ENCODE data around the gene LSAMP. TPM values are rescaled to one million over a fixed set of nuclear protein-coding genes. Genes with fewer than 3 reads are reported as not detected.
"Not testable (repeated sequence)": the region's sequence is repeated elsewhere in the genome, so short reads cannot be mapped to it uniquely, and the experiment has no call there.

LSAMP gene
- polyA plus RNA-seq, 1 donor = 7.6 TPM

DNA sequence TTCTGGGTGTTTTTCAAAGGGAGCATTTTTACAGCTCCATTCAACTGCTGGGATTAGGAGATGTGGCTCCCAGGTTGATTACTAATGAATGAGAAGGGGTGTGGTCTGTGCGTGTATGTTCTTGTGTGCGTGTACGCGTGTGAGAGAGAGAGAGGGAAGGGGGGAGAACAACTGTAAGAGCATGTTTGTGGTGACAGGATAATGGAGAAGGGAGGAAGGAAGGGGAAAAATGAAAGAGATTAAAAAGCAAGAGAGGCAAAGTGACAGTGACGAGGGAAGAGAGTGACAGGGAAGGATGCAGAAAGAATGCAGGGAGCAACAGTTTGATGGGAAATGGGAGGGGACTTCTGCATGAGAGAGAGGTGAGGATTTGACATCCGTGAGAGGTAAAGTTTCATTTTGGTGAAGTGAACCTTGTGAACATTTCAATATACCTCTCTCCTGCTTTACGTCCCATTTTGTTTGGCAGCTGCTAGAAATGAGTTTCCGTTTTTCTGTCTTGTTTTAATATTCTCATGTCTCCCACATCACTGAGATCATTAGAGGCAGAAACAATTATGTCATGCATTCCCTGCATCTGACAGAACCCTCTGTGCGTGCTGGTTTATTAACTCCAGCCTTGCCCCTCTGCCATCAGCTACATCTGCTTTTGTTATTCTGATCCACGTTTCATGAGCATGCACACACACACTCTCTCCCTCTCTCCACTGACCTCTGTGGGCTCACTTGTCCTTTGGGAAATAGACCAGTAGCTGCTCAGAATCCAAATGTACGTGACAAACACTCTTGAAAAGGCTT is 660.3 kb downstream of the LSAMP start:
- WGBS (ENCODE audit: insufficient coverage, low lambda C conversion rate) = 12% methylated on average over 7 of the region's 11 CpGs
- DNase-seq = peak; percentile 10 to 17

DNA sequence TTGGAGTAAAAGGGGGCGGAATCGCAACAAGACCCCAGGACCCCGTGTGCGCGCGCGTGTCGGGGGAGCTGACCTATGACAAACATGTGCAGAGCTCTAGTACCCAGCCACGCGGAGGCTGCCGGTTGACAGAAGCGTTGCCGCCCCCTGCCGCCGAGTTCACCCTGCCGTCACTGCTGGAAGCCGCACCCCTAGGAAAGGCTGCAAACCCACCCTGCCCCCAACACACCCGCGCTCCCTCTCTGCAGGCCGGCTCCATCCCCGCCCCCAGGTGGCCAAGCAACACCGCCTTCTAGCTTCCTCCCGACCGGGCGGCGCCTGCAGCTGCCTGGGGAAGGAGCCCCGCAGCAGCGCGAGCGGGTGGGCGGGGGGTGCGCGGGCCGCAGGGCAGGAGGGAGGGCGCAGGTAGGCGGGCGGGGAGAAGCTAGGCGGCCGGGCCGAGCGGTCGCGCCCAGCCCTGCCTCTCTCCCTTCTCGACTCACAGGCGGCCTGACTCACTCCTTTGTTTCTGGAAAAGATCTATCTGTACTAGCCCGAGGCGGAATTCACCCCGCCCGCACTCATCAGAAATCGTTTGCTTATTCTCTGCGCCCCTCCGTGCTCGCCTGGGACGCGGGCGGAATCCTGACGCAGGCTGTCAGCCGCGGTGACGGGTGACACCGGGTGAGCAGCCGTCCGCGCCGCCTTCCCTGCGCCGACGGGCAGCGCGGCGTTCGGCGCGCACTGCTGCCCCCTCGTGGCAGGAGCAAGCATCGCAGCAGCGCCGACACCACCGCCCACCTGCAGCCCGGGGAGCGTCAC is 661.1 kb downstream of the LSAMP start:
- H3K9me3 ChIP-seq (ENCODE audit: control insufficient read depth, low read depth, low read length) = no peaks in the 10 kb centered on the region
- H3K36me3 ChIP-seq (ENCODE audit: control insufficient read depth, insufficient read depth, low read length) = no peaks in the 10 kb centered on the region
- no peaks in the 10 kb centered on the region for H3K27me3 ChIP-seq (ENCODE audit: control insufficient read depth, insufficient read depth, low read length)
- peaks cover 9% of the 10 kb centered on the region for H3K4me1 ChIP-seq (ENCODE audit: control insufficient read depth, insufficient read depth, low read length)
- no CpG with 5 or more reads among the region's 81 CpGs for WGBS (ENCODE audit: insufficient coverage, low lambda C conversion rate)
- DNase-seq = peak; percentile 91 to 95
- H3K4me3 ChIP-seq (ENCODE audit: low read length) = peak overlapping the region; percentile 67
- peak overlapping the region; percentile 95 for H3K27ac ChIP-seq (ENCODE audit: low read length)

More for the DNA sequence above, 660.3 kb downstream of the LSAMP start:
- Histone ChIP-seq H3K27me3 (ENCODE audit: control insufficient read depth, insufficient read depth, low read length) (no peaks in the 10 kb centered on the region), H3K27ac (ENCODE audit: low read length) (peak overlapping the region; percentile 34), H3K4me3 (ENCODE audit: low read length) (peak overlapping the region; percentile 32), H3K36me3 (ENCODE audit: control insufficient read depth, insufficient read depth, low read length) (no peaks in the 10 kb centered on the region), H3K9me3 (ENCODE audit: control insufficient read depth, low read depth, low read length) (no peaks in the 10 kb centered on the region), H3K4me1 (ENCODE audit: control insufficient read depth, insufficient read depth, low read length) (peaks cover 9% of the 10 kb centered on the region)

DNA sequence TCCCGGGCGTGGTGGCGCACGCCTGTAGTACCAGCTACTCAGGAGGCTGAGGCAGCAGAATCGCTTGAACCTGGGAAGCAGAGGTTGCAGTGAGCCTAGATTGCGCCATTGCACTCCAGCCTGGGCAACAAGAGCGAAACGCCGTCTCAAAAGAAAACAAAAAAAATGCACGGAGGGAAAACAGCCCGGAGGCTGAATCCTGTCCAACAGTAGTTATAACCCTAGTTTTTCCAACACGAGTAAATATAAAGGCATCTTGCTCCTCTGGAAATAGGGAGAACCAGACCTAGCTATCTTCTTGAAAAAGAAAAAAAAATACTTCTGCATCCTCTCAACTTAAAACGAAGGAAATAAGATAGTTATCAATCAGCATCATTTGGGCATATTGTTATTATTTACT is 661.9 kb downstream of the LSAMP start:
- H3K4me3 ChIP-seq (ENCODE audit: low read length) = peak overlapping the region; percentile 67
- H3K27me3 ChIP-seq (ENCODE audit: control insufficient read depth, insufficient read depth, low read length); H3K4me1 ChIP-seq (ENCODE audit: control insufficient read depth, insufficient read depth, low read length); DNase-seq; H3K36me3 ChIP-seq (ENCODE audit: control insufficient read depth, insufficient read depth, low read length); H3K9me3 ChIP-seq (ENCODE audit: control insufficient read depth, low read depth, low read length): not testable (repeated sequence)
- H3K27ac ChIP-seq (ENCODE audit: low read length) = peak overlapping the region; percentile 95
- WGBS (ENCODE audit: insufficient coverage, low lambda C conversion rate) = no CpG with 5 or more reads among the region's 13 CpGs

DNA sequence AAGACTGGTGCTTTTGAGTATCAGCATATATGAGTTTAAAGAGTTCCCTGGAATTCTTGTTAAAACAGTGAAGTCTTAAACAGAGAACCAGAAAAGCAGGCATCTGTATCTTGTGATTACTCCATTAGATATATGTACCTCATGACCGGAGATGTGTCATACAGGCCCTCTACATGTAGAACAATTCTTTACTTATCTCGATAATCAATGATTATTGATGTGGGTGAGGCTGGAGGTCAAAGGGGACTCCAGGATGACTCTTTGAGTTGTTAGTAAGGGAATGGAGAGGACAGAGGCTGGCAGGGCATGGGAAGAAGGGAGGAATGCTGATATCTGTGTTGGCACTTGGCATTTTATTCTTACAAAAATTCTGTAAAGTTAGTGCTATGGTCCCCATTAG is 666.3 kb downstream of the LSAMP start:
- WGBS (ENCODE audit: insufficient coverage, low lambda C conversion rate) = no CpG with 5 or more reads among the region's 2 CpGs
- no peak overlapping the region for H3K4me3 ChIP-seq (ENCODE audit: low read length)
- H3K27me3 ChIP-seq (ENCODE audit: control insufficient read depth, insufficient read depth, low read length) = peaks cover 2% of the 10 kb centered on the region
- H3K36me3 ChIP-seq (ENCODE audit: control insufficient read depth, insufficient read depth, low read length) = no peaks in the 10 kb centered on the region
- H3K9me3 ChIP-seq (ENCODE audit: control insufficient read depth, low read depth, low read length) = no peaks in the 10 kb centered on the region
- no peak for DNase-seq
- peaks cover 4% of the 10 kb centered on the region for H3K4me1 ChIP-seq (ENCODE audit: control insufficient read depth, insufficient read depth, low read length)
- no peak overlapping the region for H3K27ac ChIP-seq (ENCODE audit: low read length)

DNA sequence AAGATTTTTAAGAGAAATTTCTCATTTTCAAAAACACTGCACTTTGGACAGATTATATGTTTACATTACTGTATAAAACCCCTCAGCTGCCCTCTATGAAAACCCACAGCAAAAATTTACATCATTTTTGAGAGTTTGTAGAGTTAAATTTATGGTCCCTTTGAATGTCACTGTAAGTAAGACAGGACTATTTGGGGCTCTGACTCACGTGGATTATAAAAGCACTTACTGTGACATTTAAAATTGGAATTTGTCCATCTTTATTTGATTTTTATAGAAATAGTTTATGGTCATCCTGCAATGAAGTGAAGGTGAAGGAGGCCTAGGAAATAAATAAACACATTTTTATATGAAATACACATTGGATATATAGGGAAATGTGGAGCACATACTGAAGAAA is 672.3 kb downstream of the LSAMP start:
- H3K27ac ChIP-seq (ENCODE audit: low read length) = no peak overlapping the region
- no peaks in the 10 kb centered on the region for H3K36me3 ChIP-seq (ENCODE audit: control insufficient read depth, insufficient read depth, low read length)
- peaks cover 2% of the 10 kb centered on the region for H3K27me3 ChIP-seq (ENCODE audit: control insufficient read depth, insufficient read depth, low read length)
- 71% methylated on average over 1 of the region's 1 CpG for WGBS (ENCODE audit: insufficient coverage, low lambda C conversion rate)
- no peak for DNase-seq
- no peak overlapping the region for H3K4me3 ChIP-seq (ENCODE audit: low read length)
- H3K4me1 ChIP-seq (ENCODE audit: control insufficient read depth, insufficient read depth, low read length) = no peaks in the 10 kb centered on the region
- no peaks in the 10 kb centered on the region for H3K9me3 ChIP-seq (ENCODE audit: control insufficient read depth, low read depth, low read length)

DNA sequence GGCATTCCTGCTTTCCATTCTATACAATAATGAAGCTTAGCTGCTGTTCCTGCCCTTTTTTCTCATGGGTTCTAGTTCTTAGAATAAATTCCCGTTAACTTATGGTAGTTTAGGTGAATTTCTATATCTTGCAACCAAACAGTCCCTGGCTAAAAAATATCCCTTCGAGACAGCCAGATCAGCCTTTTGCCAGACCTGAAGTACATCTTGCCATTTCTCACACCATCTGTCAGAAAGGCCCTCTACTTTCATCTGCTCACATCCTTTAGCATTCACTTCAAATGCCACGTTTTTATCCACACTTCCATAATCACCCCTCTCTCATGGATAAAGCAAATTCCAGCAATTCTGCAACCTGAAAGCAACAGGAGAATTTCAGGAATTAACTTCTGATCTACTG is 676.6 kb downstream of the LSAMP start:
- no peaks in the 10 kb centered on the region for H3K4me1 ChIP-seq (ENCODE audit: control insufficient read depth, insufficient read depth, low read length)
- no CpG with 5 or more reads among the region's 3 CpGs for WGBS (ENCODE audit: insufficient coverage, low lambda C conversion rate)
- no peaks in the 10 kb centered on the region for H3K27me3 ChIP-seq (ENCODE audit: control insufficient read depth, insufficient read depth, low read length)
- H3K4me3 ChIP-seq (ENCODE audit: low read length) = no peak overlapping the region
- no peak for DNase-seq
- H3K36me3 ChIP-seq (ENCODE audit: control insufficient read depth, insufficient read depth, low read length) = no peaks in the 10 kb centered on the region
- no peak overlapping the region for H3K27ac ChIP-seq (ENCODE audit: low read length)
- H3K9me3 ChIP-seq (ENCODE audit: control insufficient read depth, low read depth, low read length) = no peaks in the 10 kb centered on the region

DNA sequence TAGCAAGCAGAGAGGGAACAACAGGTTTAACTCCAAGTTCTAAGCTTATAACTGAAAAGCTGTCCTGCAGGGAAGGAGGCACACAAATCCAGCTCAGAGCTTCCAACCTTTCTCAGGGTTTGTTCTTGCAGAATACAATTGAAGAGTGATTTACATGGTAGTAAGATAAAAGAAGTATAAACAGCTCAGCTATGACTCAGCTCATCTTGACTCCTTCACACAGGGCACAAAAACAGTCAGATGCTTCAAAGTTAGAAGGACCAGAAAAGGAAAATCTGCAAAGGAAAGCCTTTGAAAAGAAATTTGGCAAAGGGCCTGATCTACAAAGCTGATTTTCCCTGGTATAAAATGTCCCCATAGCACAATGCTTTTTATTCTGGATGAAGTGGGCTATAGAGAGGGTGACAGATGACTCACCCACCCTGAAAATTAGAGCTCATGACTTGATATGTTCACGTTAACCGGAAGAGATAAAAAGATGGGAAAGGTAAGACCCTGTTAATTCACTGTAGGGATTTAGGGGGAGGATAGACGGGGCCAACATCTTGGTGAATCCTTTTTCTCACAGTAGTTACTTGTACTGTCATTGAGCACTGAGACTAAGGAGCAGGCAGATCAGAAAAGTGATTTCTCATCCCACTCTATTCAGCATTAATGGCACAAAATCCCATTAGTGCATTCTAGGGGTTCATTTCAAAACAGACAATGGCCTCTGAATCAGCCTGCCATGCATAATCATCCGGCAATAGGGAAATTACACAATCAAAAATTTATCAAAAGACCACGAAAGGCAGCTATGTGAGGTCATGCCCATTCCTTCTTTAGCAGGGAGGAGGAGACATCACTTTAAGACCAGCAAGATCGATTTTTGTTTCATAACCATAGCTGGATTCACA is 678.5 kb downstream of the LSAMP start:
- DNase-seq = no peak
- Histone ChIP-seq H3K36me3 (ENCODE audit: control insufficient read depth, insufficient read depth, low read length) (no peaks in the 10 kb centered on the region), H3K4me3 (ENCODE audit: low read length) (no peak overlapping the region), H3K9me3 (ENCODE audit: control insufficient read depth, low read depth, low read length) (no peaks in the 10 kb centered on the region), H3K27me3 (ENCODE audit: control insufficient read depth, insufficient read depth, low read length) (no peaks in the 10 kb centered on the region), H3K4me1 (ENCODE audit: control insufficient read depth, insufficient read depth, low read length) (no peaks in the 10 kb centered on the region), H3K27ac (ENCODE audit: low read length) (no peak overlapping the region)
- WGBS (ENCODE audit: insufficient coverage, low lambda C conversion rate) = 60% methylated on average over 1 of the region's 6 CpGs

DNA sequence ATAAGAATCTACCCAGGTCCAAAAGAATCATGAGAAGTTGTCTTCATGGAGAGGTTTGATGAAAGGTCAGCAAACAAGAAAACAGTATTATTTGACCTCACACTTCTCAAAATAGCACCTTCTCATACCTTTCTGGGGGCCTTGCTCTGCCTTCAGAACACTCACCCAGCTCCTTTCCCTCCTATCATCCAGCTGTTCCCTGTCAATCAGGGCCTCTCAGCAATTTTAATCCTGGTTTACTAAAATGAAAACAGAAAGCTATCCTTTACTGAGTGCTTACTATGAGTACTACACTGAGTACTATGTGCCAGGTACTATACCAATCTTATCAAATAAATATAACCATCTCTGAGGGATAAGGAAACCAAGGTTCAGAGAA is 683.4 kb downstream of the LSAMP start:
- Histone ChIP-seq H3K36me3 (ENCODE audit: control insufficient read depth, insufficient read depth, low read length) (no peaks in the 10 kb centered on the region), H3K4me3 (ENCODE audit: low read length) (no peak overlapping the region), H3K4me1 (ENCODE audit: control insufficient read depth, insufficient read depth, low read length) (no peaks in the 10 kb centered on the region), H3K27me3 (ENCODE audit: control insufficient read depth, insufficient read depth, low read length) (no peaks in the 10 kb centered on the region), H3K27ac (ENCODE audit: low read length) (no peak overlapping the region), H3K9me3 (ENCODE audit: control insufficient read depth, low read depth, low read length) (no peaks in the 10 kb centered on the region)
- DNase-seq = no peak

DNA sequence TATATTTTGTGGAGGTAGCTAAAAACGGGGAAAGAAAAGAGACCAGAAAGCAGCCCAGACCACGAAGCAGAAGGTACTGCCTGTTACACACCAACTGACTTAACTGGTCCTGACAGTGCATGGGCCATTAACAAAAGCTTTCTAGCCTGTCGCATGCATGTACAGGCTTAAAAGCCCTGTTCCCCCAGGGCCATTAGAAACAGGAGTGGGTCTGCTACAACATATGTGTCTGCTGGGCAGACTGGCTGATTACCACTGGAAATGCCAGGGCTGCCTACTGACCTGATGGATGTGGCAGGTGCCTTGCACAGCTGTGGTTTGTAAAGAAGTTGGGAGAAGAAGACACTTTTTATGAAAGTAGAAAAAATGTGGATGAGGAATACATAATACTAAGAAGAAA is 684.6 kb downstream of the LSAMP start:
- H3K4me3 ChIP-seq (ENCODE audit: low read length) = no peak overlapping the region
- no peaks in the 10 kb centered on the region for H3K36me3 ChIP-seq (ENCODE audit: control insufficient read depth, insufficient read depth, low read length)
- no peaks in the 10 kb centered on the region for H3K4me1 ChIP-seq (ENCODE audit: control insufficient read depth, insufficient read depth, low read length)
- H3K27me3 ChIP-seq (ENCODE audit: control insufficient read depth, insufficient read depth, low read length) = no peaks in the 10 kb centered on the region
- H3K9me3 ChIP-seq (ENCODE audit: control insufficient read depth, low read depth, low read length) = no peaks in the 10 kb centered on the region
- WGBS (ENCODE audit: insufficient coverage, low lambda C conversion rate) = no CpG with 5 or more reads among the region's 3 CpGs
- no peak for DNase-seq
- no peak overlapping the region for H3K27ac ChIP-seq (ENCODE audit: low read length)

DNA sequence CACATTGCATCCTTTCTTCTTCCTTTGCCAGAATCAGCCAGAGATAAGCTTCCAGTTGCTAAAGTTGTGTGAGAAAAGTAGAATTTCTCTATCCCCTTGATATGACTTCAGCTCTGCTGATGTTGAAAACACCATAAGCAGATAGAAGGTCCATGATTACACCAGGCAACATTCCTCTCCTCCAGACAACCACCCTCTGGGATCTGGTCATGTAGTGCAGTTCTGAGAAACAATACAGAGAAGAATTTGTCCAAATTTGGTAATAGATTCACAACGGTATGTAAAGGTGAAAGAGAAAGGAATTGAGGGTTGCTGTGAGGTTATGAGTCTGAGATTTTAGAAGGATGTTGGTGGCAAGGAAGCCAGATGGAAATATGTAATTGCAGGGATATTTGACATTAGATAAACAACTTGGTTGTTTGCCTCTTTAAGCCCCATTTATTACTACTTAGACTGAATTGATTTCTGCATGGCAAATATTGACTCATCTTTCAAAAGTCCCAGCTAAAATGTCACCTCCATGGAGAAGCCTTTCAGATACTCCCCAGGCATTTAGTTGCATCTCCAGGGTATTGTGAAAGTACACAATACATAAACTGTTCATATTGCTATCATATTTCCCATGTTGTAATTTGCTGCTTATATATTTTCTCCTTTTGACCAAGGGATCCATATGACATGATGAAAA is 687.1 kb downstream of the LSAMP start:
- Histone ChIP-seq H3K36me3 (ENCODE audit: control insufficient read depth, insufficient read depth, low read length) (no peaks in the 10 kb centered on the region), H3K27me3 (ENCODE audit: control insufficient read depth, insufficient read depth, low read length) (no peaks in the 10 kb centered on the region), H3K9me3 (ENCODE audit: control insufficient read depth, low read depth, low read length) (no peaks in the 10 kb centered on the region), H3K4me3 (ENCODE audit: low read length) (no peak overlapping the region), H3K4me1 (ENCODE audit: control insufficient read depth, insufficient read depth, low read length) (no peaks in the 10 kb centered on the region), H3K27ac (ENCODE audit: low read length) (no peak overlapping the region)
- DNase-seq = no peak
- 43% methylated on average over 1 of the region's 1 CpG for WGBS (ENCODE audit: insufficient coverage, low lambda C conversion rate)
